T-helper 9 cell (primary cell): ENCODE results near the gene GUCY2C.

ENCODE experiments used
- DNase-seq: peaks from one replicate; pipeline ENCODE4 v3.0.0-alpha.2; 2020

The GUCY2C gene

GRCh38 chr12:14619741-14620501 lies 76.5 kb downstream of the GUCY2C start:
- DNase-seq, result no peak

- no peak for DNase-seq
Measured at GRCh38 chr12:14618983-14619382, 77.4 kb downstream of the GUCY2C start.

GRCh38 chr12:14614704-14615121 lies 81.7 kb downstream of the GUCY2C start:
- DNase-seq, result no peak

GRCh38 chr12:14613718-14614117 lies 82.7 kb downstream of the GUCY2C start:
- no peak for DNase-seq

GRCh38 chr12:14612898-14613445 lies 83.4 kb downstream of the GUCY2C start:
- DNase-seq, result no peak

- DNase-seq, result no peak
Measured at GRCh38 chr12:14612250-14612649, 84.1 kb downstream of the GUCY2C start.

GRCh38 chr12:14611640-14612203 lies 84.7 kb downstream of the GUCY2C start:
- no peak for DNase-seq

- no peak for DNase-seq
Measured at GRCh38 chr12:14607568-14607967, 88.8 kb downstream of the GUCY2C start.

- no peak for DNase-seq
Measured at GRCh38 chr12:14605401-14605989, 90.9 kb downstream of the GUCY2C start.

- DNase-seq, result no peak
Measured at GRCh38 chr12:14601692-14602478, 94.5 kb downstream of the GUCY2C start.

GRCh38 chr12:14597480-14597879 lies 98.9 kb downstream of the GUCY2C start:
- DNase-seq, result no peak

- no peak for DNase-seq
Measured at GRCh38 chr12:14591719-14592118, 104.7 kb downstream of the GUCY2C start.

- no peak for DNase-seq
Measured at GRCh38 chr12:14589169-14590004, 107.0 kb downstream of the GUCY2C start.

- no peak for DNase-seq
Measured at GRCh38 chr12:14588571-14588970, 107.8 kb downstream of the GUCY2C start.

GRCh38 chr12:14578646-14579045 lies 117.8 kb downstream of the GUCY2C start:
- DNase-seq, result no peak

- no peak for DNase-seq
Measured at GRCh38 chr12:14577344-14577743, 119.1 kb downstream of the GUCY2C start.

GRCh38 chr12:14576896-14577295 lies 119.5 kb downstream of the GUCY2C start:
- no peak for DNase-seq

- no peak for DNase-seq
Measured at GRCh38 chr12:14575585-14575984, 120.8 kb downstream of the GUCY2C start.

- DNase-seq, result no peak
Measured at GRCh38 chr12:14573118-14573517, 123.3 kb downstream of the GUCY2C start.

- no peak for DNase-seq
Measured at GRCh38 chr12:14572401-14572800, 124.0 kb downstream of the GUCY2C start.

GRCh38 chr12:14571779-14572178 lies 124.6 kb downstream of the GUCY2C start:
- no peak for DNase-seq

GRCh38 chr12:14570231-14570630 lies 126.2 kb downstream of the GUCY2C start:
- no peak for DNase-seq
